ENCODE measurements around the gene OTX2. TPM values are rescaled to one million over a fixed set of nuclear protein-coding genes. Genes with fewer than 3 reads are reported as not detected.

The OTX2 gene
- total RNA-seq, 6 experiments from 2014 or later, result not detected

- no peak for DNase-seq
- Mint-ChIP-seq H3K4me1 (ENCODE audit: low read depth) (no peaks in the 10 kb centered on the region), H3K27ac (no peak overlapping the region), H3K36me3 (ENCODE audit: low read depth) (no peaks in the 10 kb centered on the region), H3K9me3 (peaks cover 8% of the 10 kb centered on the region), H3K4me3 (no peak overlapping the region), H3K27me3 (ENCODE audit: insufficient read depth) (peaks cover 17% of the 10 kb centered on the region)
- TF ChIP-seq, protein P1, sequence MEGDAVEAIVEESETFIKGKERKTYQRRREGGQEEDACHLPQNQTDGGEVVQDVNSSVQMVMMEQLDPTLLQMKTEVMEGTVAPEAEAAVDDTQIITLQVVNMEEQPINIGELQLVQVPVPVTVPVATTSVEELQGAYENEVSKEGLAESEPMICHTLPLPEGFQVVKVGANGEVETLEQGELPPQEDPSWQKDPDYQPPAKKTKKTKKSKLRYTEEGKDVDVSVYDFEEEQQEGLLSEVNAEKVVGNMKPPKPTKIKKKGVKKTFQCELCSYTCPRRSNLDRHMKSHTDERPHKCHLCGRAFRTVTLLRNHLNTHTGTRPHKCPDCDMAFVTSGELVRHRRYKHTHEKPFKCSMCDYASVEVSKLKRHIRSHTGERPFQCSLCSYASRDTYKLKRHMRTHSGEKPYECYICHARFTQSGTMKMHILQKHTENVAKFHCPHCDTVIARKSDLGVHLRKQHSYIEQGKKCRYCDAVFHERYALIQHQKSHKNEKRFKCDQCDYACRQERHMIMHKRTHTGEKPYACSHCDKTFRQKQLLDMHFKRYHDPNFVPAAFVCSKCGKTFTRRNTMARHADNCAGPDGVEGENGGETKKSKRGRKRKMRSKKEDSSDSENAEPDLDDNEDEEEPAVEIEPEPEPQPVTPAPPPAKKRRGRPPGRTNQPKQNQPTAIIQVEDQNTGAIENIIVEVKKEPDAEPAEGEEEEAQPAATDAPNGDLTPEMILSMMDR (IDR thresholded peaks at IDR 0.05), result no peak
These were observed 13.2 kb downstream of the OTX2 start for GRCh38 chr14:56797003-56797568.

GRCh38 chr14:56796259-56796658, 14.0 kb downstream of the OTX2 start:
- H3K27ac Mint-ChIP-seq, result no peak overlapping the region
- TF ChIP-seq, protein P1 (IDR thresholded peaks at IDR 0.05), result no peak
- peaks cover 17% of the 10 kb centered on the region for H3K27me3 Mint-ChIP-seq (ENCODE audit: insufficient read depth)
- H3K4me1 Mint-ChIP-seq (ENCODE audit: low read depth), result no peaks in the 10 kb centered on the region
- H3K9me3 Mint-ChIP-seq, result peaks cover 9% of the 10 kb centered on the region
- H3K4me3 Mint-ChIP-seq, result no peak overlapping the region
- no peaks in the 10 kb centered on the region for H3K36me3 Mint-ChIP-seq (ENCODE audit: low read depth)
- DNase-seq, result no peak

DNA sequence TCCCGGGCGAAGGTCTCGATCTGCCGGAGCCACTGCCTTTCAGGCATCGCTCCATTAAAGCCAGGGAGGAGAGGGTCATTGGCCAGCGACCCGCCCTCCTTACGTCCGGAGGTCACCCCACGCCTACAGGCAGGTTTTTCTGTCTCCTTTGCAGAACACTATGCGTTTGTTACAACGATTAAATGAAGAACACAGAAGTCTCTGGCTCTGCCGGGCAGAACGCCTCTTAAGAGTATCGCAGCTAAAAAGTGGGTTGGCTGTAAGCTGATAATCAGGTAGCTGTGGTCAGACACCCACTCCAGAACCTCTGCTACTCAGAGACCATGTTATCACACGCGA, 15.0 kb downstream of the OTX2 start:
- DNase-seq, result no peak
- Mint-ChIP-seq H3K4me1 (ENCODE audit: low read depth) (no peaks in the 10 kb centered on the region), H3K27me3 (ENCODE audit: insufficient read depth) (peaks cover 17% of the 10 kb centered on the region), H3K9me3 (peaks cover 16% of the 10 kb centered on the region), H3K36me3 (ENCODE audit: low read depth) (no peaks in the 10 kb centered on the region), H3K27ac (no peak overlapping the region), H3K4me3 (no peak overlapping the region)
- TF ChIP-seq, protein P1 (IDR thresholded peaks at IDR 0.05), result no peak

DNA sequence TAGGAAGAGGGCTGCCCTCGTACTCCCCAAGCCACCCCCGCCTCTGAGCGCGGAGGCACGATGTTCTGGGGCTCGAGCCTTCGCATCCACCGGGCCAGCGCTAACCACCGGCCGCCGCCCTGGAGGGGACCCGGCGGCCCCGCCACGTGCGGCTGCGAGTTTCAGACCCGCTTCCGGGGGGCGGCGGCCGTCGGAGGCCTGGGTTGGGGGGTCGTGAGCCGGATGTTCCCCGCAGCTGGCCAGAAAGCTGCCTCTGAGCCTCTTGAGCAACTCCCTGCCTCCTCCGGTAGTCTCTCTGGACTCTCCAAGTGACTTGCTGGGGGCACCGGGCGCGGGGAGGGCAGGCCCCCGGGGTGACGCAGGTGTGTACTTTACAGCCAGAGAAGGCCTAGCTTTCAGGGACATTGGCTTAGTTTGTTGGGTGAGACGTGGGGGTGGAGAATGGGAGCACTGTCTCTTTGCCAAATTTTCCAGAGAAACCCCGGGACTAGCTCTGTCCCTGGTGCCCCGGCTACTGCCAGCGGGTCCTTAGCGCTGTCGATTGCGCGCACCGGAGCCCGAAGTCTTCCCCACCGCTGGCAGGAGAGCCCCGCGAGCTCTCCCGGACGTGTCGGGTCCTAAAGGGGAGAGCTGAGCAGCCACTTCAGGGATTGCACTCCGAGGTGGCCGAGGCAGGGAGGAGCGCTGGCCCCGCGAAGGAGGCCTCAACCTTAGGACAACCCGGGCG, 15.6 kb downstream of the OTX2 start:
- Mint-ChIP-seq H3K9me3 (peaks cover 19% of the 10 kb centered on the region), H3K27ac (no peak overlapping the region), H3K36me3 (ENCODE audit: low read depth) (no peaks in the 10 kb centered on the region), H3K27me3 (ENCODE audit: insufficient read depth) (peaks cover 17% of the 10 kb centered on the region), H3K4me1 (ENCODE audit: low read depth) (no peaks in the 10 kb centered on the region), H3K4me3 (no peak overlapping the region)
- no peak for DNase-seq
- TF ChIP-seq, protein P1 (IDR thresholded peaks at IDR 0.05), result no peak

- no peak overlapping the region for H3K4me3 Mint-ChIP-seq
These were observed 16.2 kb downstream of the OTX2 start for GRCh38 chr14:56794088-56794556.

More at GRCh38 chr14:56794088-56794556, 16.2 kb downstream of the OTX2 start:
- Mint-ChIP-seq H3K27me3 (ENCODE audit: insufficient read depth) (peaks cover 16% of the 10 kb centered on the region), H3K9me3 (peaks cover 19% of the 10 kb centered on the region), H3K4me1 (ENCODE audit: low read depth) (no peaks in the 10 kb centered on the region), H3K27ac (no peak overlapping the region), H3K36me3 (ENCODE audit: low read depth) (no peaks in the 10 kb centered on the region)
- TF ChIP-seq, protein P1 (IDR thresholded peaks at IDR 0.05), result no peak
- DNase-seq, result no peak

Data from HFFc6 (cell line).